Measurements from ENCODE around the gene AHCYL2. TPM values are rescaled to one million over a fixed set of nuclear protein-coding genes. Genes with fewer than 3 reads are reported as not detected.

AHCYL2 gene
- total RNA-seq, 5 donors from 2014 or later (not counting 1 experiment from before 2014, with no cell fraction given) = 13.1 to 17.6 (median 15.9) TPM

DNA sequence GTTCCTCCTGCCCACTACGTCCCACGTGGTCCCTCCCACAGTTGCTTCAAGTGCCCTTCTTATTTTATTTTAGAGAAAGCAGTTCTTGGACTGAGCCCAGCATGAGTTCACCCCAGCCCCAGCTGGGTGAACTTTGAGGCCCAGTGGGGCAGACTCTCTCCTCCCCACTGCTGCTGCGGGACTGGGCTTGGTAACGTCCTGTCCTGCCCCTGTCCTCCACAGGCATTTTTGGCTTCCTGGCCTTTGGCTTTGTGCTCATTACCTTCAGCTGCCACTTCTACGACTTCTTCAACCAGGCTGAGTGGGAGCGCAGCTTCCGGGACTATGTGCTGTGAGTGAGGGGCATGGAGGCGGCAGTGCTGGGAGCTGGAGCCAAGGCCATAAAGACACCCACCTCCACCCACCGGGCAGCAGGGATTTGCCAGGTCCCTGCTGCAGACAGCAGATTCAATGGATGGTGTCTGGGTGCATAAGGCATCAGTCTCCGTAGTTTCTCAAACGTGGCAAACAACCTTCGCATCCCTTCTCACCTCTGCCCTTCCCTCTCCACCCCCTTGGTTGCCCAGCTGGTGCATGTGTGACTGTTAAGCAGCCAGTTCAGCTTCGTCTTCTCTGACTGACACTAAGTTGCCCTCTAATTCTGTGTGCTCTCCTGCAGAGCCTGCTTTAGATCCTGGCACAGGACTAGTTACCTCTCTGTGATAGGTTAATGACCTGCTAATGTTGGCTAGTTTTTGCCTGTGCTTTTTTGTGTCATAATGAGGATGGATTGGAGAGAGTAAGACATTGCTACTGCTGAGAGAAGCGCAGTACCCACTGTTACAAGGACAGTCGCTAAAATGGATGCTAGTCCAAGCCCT is 15.5 kb upstream of the AHCYL2 start:
- no peaks in the 10 kb centered on the region for H3K9me3 ChIP-seq
- no peaks in the 10 kb centered on the region for H3K36me3 ChIP-seq (ENCODE audit: control insufficient read depth in 2 of 2, extremely low read depth in 1 of 2, insufficient read depth in 1 of 2, low read length in 1 of 2)
- DNase-seq (no peak), ATAC-seq (replicated peaks in 1 of 4) (no peak)
- Mint-ChIP-seq H3K27ac (no peak overlapping the region), H3K4me1 (no peaks in the 10 kb centered on the region), H3K36me3 (no peaks in the 10 kb centered on the region), H3K27me3 (no peaks in the 10 kb centered on the region), H3K4me3 (no peak overlapping the region), H3K9me3 (no peaks in the 10 kb centered on the region)
- no peak overlapping the region for H3K4me3 ChIP-seq (ENCODE audit: control insufficient read depth in 1 of 2, extremely low read depth in 1 of 2, low read length in 1 of 2)
- H3K4me1 ChIP-seq (ENCODE audit: control insufficient read depth in 1 of 2, extremely low read depth in 1 of 2, insufficient read depth in 2 of 2, low read length in 2 of 2) = no peaks in the 10 kb centered on the region
- CTCF ChIA-PET = interaction anchor here in 1 of 2 donors (1.3 to 2.0 kb wide), 2 partner anchors 9 to 46 kb away, joined by 3 to 6 read pairs; no protein-coding TSS in a partner anchor
- 93% methylated on average over 6 of the region's 15 CpGs for WGBS (ENCODE audit: insufficient coverage)
- H3K27ac ChIP-seq (ENCODE audit: low read length) = no peak overlapping the region
- peaks cover 0 to 32% of the 10 kb centered on the region in 2 experiments for H3K27me3 ChIP-seq (replicated peaks in 1 of 2; ENCODE audit: control insufficient read depth in 2 of 2, extremely low read depth in 1 of 2, insufficient read depth in 2 of 2, low read length in 1 of 2)
- POLR2A ChIA-PET = interaction anchor here in 1 of 2 donors (0.6 kb wide), 2 partner anchors 342 to 440 kb away, joined by 3 to 6 read pairs; no protein-coding TSS in a partner anchor

DNA sequence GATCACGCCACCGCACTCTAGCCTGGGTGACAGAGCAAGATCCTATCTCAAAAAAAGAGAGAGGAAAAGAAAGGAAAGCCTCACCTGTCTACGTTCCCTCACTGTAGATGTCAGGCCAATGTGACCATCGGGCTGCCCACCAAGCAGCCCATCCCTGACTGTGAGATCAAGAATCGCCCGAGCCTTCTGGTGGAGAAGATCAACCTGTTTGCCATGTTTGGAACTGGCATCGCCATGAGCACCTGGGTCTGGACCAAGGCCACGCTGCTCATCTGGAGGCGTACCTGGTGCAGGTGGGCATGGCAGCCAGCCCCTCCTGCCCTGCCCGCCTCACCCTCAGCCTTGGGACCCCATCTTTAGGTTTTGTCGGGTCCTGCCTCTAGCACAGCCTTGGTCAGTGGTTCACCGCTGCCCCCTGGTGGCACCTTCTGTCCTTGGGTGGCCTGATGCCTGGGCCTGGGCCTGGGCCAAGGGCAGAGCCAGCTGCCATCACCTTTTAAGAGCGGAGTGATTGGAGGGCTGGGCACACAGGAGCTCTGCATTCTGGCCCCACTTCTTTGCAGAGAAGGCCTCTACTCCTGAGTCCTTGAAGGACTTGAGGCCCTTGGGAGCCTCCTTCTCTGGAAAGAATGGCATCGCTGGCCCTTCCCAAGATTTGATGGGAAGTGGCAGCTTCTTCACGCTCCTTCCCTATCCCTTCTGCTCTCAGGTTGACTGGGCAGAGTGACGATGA is 14.4 kb upstream of the AHCYL2 start:
- Histone ChIP-seq H3K9me3 (no peaks in the 10 kb centered on the region), H3K27ac (ENCODE audit: low read length) (no peak overlapping the region), H3K36me3 (ENCODE audit: control insufficient read depth in 2 of 2, extremely low read depth in 1 of 2, insufficient read depth in 1 of 2, low read length in 1 of 2) (no peaks in the 10 kb centered on the region), H3K4me1 (ENCODE audit: control insufficient read depth in 1 of 2, extremely low read depth in 1 of 2, insufficient read depth in 2 of 2, low read length in 2 of 2) (no peaks in the 10 kb centered on the region), H3K4me3 (ENCODE audit: control insufficient read depth in 1 of 2, extremely low read depth in 1 of 2, low read length in 1 of 2) (no peak overlapping the region), H3K27me3 (replicated peaks in 1 of 2; ENCODE audit: control insufficient read depth in 2 of 2, extremely low read depth in 1 of 2, insufficient read depth in 2 of 2, low read length in 1 of 2) (peaks cover 0 to 26% of the 10 kb centered on the region in 2 experiments)
- ChIA-PET CTCF (interaction anchor here (1.0 to 2.0 kb wide), 3 partner anchors 42 to 47 kb away, joined by 3 to 6 read pairs (median 5); no protein-coding TSS in a partner anchor), POLR2A (no interaction called here)
- DNase-seq = peak in 32 of 35 experiments; percentile 18 to 70 (median 50)
- Mint-ChIP-seq H3K27me3 (no peaks in the 10 kb centered on the region), H3K4me3 (no peak overlapping the region), H3K27ac (no peak overlapping the region), H3K9me3 (no peaks in the 10 kb centered on the region), H3K4me1 (no peaks in the 10 kb centered on the region), H3K36me3 (no peaks in the 10 kb centered on the region)
- peak; percentile 69 to 83 (median 78) for ATAC-seq (replicated peaks in 1 of 4)
- WGBS (ENCODE audit: insufficient coverage) = 67% methylated on average over 15 of the region's 16 CpGs

DNA sequence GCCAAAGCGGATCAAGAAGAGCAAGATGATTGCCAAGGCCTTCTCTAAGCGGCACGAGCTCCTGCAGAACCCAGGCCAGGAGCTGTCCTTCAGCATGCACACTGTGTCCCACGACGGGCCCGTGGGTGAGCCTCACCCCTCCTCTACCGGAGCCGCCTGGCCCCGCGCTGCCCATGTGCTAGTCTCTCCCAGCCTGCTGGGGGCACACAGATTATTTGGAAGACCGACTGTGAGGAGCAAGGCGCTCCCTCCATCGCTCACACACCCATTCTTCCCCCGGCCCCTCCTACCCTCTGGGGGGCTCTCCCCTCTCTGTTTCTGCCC is 13.9 kb upstream of the AHCYL2 start:
- H3K27me3 ChIP-seq (replicated peaks in 1 of 2; ENCODE audit: control insufficient read depth in 2 of 2, extremely low read depth in 1 of 2, insufficient read depth in 2 of 2, low read length in 1 of 2) = peaks cover 0 to 24% of the 10 kb centered on the region in 2 experiments
- 92% methylated on average over 14 of the region's 14 CpGs for WGBS (ENCODE audit: insufficient coverage)
- no peak overlapping the region for H3K4me3 ChIP-seq (ENCODE audit: control insufficient read depth in 1 of 2, extremely low read depth in 1 of 2, low read length in 1 of 2)
- no peaks in the 10 kb centered on the region for H3K9me3 ChIP-seq
- H3K36me3 ChIP-seq (ENCODE audit: control insufficient read depth in 2 of 2, extremely low read depth in 1 of 2, insufficient read depth in 1 of 2, low read length in 1 of 2) = no peaks in the 10 kb centered on the region
- DNase-seq (no peak), ATAC-seq (replicated peaks in 1 of 4) (no peak)
- H3K4me1 Mint-ChIP-seq = no peaks in the 10 kb centered on the region
- H3K27me3 Mint-ChIP-seq = no peaks in the 10 kb centered on the region
- no peak overlapping the region for H3K4me3 Mint-ChIP-seq
- no peak overlapping the region for H3K27ac Mint-ChIP-seq
- H3K36me3 Mint-ChIP-seq = no peaks in the 10 kb centered on the region
- H3K9me3 Mint-ChIP-seq = no peaks in the 10 kb centered on the region
- POLR2A ChIA-PET = no interaction called here
- H3K27ac ChIP-seq (ENCODE audit: low read length) = no peak overlapping the region
- CTCF ChIA-PET = interaction anchor here (1.0 to 2.0 kb wide), 3 partner anchors 42 to 47 kb away, joined by 3 to 6 read pairs (median 5); no protein-coding TSS in a partner anchor
- no peaks in the 10 kb centered on the region for H3K4me1 ChIP-seq (ENCODE audit: control insufficient read depth in 1 of 2, extremely low read depth in 1 of 2, insufficient read depth in 2 of 2, low read length in 2 of 2)

DNA sequence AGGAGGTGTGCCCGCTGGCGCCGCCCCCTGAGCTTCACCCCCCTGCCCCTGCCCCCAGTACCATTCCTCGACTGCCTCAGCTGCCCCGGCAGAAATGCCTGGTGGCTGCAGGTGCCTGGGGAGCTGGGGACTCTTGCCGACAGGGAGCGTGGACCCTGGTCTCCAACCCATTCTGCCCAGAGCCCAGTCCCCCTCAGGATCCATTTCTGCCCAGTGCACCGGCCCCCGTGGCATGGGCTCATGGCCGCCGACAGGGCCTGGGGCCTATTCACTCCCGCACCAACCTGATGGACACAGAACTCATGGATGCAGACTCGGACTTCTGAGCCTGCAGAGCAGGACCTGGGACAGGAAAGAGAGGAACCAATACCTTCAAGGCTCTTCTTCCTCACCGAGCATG is 12.7 kb upstream of the AHCYL2 start:
- CTCF ChIA-PET = interaction anchor here (0.5 to 0.7 kb wide), 2 partner anchors 16 to 47 kb away, joined by 3 to 4 read pairs; no protein-coding TSS in a partner anchor
- Histone ChIP-seq H3K4me1 (ENCODE audit: control insufficient read depth in 1 of 2, extremely low read depth in 1 of 2, insufficient read depth in 2 of 2, low read length in 2 of 2) (no peaks in the 10 kb centered on the region), H3K9me3 (no peaks in the 10 kb centered on the region), H3K4me3 (ENCODE audit: control insufficient read depth in 1 of 2, extremely low read depth in 1 of 2, low read length in 1 of 2) (no peak overlapping the region), H3K27me3 (replicated peaks in 1 of 2; ENCODE audit: control insufficient read depth in 2 of 2, extremely low read depth in 1 of 2, insufficient read depth in 2 of 2, low read length in 1 of 2) (peaks cover 0 to 24% of the 10 kb centered on the region in 2 experiments), H3K36me3 (ENCODE audit: control insufficient read depth in 2 of 2, extremely low read depth in 1 of 2, insufficient read depth in 1 of 2, low read length in 1 of 2) (no peaks in the 10 kb centered on the region), H3K27ac (ENCODE audit: low read length) (no peak overlapping the region)
- H3K9me3 Mint-ChIP-seq = no peaks in the 10 kb centered on the region
- no peaks in the 10 kb centered on the region for H3K4me1 Mint-ChIP-seq
- ATAC-seq (replicated peaks in 1 of 4) = no peak
- WGBS (ENCODE audit: insufficient coverage) = 89% methylated on average over 11 of the region's 14 CpGs
- H3K27me3 Mint-ChIP-seq = no peaks in the 10 kb centered on the region
- POLR2A ChIA-PET = no interaction called here
- no peak overlapping the region for H3K4me3 Mint-ChIP-seq
- no peak overlapping the region for H3K27ac Mint-ChIP-seq
- no peak for DNase-seq
- no peaks in the 10 kb centered on the region for H3K36me3 Mint-ChIP-seq

DNA sequence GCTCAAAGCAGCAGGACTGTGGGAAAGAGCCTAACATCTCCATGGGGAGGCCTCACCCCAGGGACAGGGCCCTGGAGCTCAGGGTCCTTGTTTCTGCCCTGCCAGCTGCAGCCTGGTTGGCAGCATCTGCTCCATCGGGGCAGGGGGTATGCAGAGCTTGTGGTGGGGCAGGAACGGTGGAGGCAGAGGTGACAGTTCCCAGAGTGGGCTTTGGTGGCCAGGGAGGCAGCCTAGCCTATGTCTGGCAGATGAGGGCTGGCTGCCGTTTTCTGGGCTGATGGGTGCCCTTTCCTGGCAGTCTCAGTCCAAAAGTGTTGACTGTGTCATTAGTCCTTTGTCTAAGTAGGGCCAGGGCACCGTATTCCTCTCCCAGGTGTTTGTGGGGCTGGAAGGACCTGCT is 12.2 kb upstream of the AHCYL2 start:
- Mint-ChIP-seq H3K4me1 (no peaks in the 10 kb centered on the region), H3K27me3 (no peaks in the 10 kb centered on the region), H3K27ac (no peak overlapping the region), H3K36me3 (no peaks in the 10 kb centered on the region), H3K9me3 (no peaks in the 10 kb centered on the region), H3K4me3 (no peak overlapping the region)
- H3K27me3 ChIP-seq (replicated peaks in 1 of 2; ENCODE audit: control insufficient read depth in 2 of 2, extremely low read depth in 1 of 2, insufficient read depth in 2 of 2, low read length in 1 of 2) = peaks cover 0 to 24% of the 10 kb centered on the region in 2 experiments
- CTCF ChIA-PET = interaction anchor here in 1 of 2 donors (0.7 kb wide), 1 partner anchor 153 kb away, joined by 5 read pairs; no protein-coding TSS in a partner anchor
- ATAC-seq (replicated peaks in 1 of 4) = no peak
- DNase-seq = no peak
- 52% methylated on average over 3 of the region's 4 CpGs for WGBS (ENCODE audit: insufficient coverage)
- no peak overlapping the region for H3K27ac ChIP-seq (ENCODE audit: low read length)
- H3K4me3 ChIP-seq (ENCODE audit: control insufficient read depth in 1 of 2, extremely low read depth in 1 of 2, low read length in 1 of 2) = no peak overlapping the region
- H3K4me1 ChIP-seq (ENCODE audit: control insufficient read depth in 1 of 2, extremely low read depth in 1 of 2, insufficient read depth in 2 of 2, low read length in 2 of 2) = no peaks in the 10 kb centered on the region
- POLR2A ChIA-PET = no interaction called here
- no peaks in the 10 kb centered on the region for H3K36me3 ChIP-seq (ENCODE audit: control insufficient read depth in 2 of 2, extremely low read depth in 1 of 2, insufficient read depth in 1 of 2, low read length in 1 of 2)
- H3K9me3 ChIP-seq = no peaks in the 10 kb centered on the region

DNA sequence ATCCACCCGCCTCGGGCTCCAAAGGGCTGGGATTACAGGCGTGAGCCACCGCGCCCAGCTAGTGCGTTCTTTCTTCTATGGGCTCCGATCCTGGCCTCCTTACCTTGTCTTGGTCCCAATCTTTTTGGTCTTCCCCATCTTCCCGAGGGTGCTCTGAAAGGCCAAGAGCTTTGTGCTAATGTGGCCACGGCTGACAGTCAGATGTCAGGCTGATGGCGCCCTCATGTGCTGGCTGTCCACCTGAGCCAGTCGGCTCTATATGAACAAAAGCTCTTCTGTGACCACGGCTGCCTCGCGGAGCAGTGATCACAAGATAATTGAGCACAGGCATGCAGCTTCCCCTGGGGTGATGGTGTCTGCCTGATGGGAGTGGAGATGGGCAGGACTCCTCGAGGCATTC is 11.0 kb upstream of the AHCYL2 start:
- ATAC-seq (replicated peaks in 1 of 4) = no peak
- ChIA-PET CTCF (interaction anchor here (0.5 to 1.5 kb wide), 6 partner anchors 50 to 657 kb away, joined by 3 to 4 read pairs (median 3); no protein-coding TSS in a partner anchor), POLR2A (interaction anchor here in 1 of 2 donors (0.6 kb wide), 1 partner anchor 873 kb away, joined by 3 read pairs; no protein-coding TSS in a partner anchor)
- Histone ChIP-seq H3K36me3 (ENCODE audit: control insufficient read depth in 2 of 2, extremely low read depth in 1 of 2, insufficient read depth in 1 of 2, low read length in 1 of 2) (no peaks in the 10 kb centered on the region), H3K27me3 (replicated peaks in 1 of 2; ENCODE audit: control insufficient read depth in 2 of 2, extremely low read depth in 1 of 2, insufficient read depth in 2 of 2, low read length in 1 of 2) (peaks cover 0 to 24% of the 10 kb centered on the region in 2 experiments), H3K9me3 (no peaks in the 10 kb centered on the region), H3K27ac (ENCODE audit: low read length) (no peak overlapping the region), H3K4me1 (ENCODE audit: control insufficient read depth in 1 of 2, extremely low read depth in 1 of 2, insufficient read depth in 2 of 2, low read length in 2 of 2) (peaks cover 0 to 6% of the 10 kb centered on the region in 2 experiments), H3K4me3 (ENCODE audit: control insufficient read depth in 1 of 2, extremely low read depth in 1 of 2, low read length in 1 of 2) (no peak overlapping the region)
- Mint-ChIP-seq H3K27me3 (peaks cover 0 to 2% of the 10 kb centered on the region in 2 donors), H3K36me3 (no peaks in the 10 kb centered on the region), H3K9me3 (no peaks in the 10 kb centered on the region), H3K4me3 (no peak overlapping the region), H3K27ac (no peak overlapping the region), H3K4me1 (peaks cover 0 to 2% (median 0%) of the 10 kb centered on the region in 3 donors)
- DNase-seq = no peak
- WGBS (ENCODE audit: insufficient coverage) = 73% methylated on average over 14 of the region's 15 CpGs

All from T-cell (primary cell).